Fibroblast of peridontal ligament (primary cell): ENCODE data around the gene ZNF862.

Experiments used
- DNase-seq: peaks from one replicate; pipeline ENCODE4 v3.0.0-alpha.2; 2010; ENCODE audit errors: extremely low read depth

The ZNF862 gene

DNA sequence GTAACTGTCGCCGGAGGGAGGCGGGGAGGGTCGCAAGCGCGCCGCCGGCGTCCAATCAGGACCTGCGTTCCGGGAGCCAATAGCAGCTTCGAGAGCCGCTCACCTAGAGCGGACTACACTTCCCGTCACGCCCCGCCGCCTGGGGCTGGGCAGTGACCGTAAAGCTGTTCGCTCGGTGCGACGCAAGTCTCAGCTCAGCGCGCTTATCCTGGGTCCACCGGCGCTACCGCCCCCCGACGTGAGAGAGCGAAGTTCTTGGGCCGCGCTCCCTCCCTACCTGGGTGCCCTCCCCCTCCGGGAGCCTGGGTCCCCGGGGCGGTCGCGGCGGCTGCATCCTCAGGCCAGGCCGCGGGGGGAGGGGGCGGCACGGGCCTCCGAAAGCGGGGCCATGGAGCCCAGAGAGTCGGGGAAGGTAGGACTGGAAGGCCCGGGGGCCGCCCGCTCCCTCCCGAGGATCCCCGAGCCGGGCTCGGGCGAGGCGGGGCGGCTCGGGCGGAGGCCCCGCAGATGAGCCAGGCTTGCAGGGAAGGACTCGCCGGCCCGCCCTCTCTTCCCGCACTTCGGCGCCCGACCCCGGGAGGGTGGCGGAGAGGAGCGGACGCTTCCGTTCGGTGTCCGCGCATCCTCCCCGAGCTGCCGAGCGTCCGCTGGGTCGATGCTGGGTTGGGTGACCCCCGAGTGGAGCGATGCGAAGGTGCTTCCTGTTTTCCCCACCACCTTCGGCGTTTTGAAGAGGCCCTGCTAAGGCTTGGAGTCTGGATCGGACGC is at the start of gene ZNF862:
Gene ZNF862, plus strand, starts transcription at position 152 of the 768 bp plus-strand sequence. Its CDS starts 237 bp downstream, at position 389.
- DNase-seq: peak; percentile 93

DNA sequence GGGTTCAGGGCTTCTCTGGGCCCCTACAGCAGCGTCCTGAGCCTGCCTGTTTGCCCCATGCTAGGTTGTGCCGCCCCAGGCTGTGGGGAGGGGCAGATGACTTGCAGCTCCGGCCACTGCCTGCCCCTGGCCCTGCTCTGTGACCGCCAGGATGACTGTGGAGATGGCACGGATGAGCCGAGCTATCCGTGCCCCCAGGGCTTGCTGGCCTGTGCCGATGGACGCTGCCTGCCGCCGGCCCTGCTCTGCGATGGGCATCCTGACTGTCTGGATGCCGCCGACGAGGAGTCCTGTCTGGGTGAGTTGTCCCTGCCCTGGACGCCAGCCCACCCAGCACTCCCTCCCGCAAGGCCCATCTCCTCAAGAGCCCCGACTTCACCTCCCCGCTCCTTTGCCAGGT is 49.1 kb upstream of the ZNF862 start:
- DNase-seq: no peak

DNA sequence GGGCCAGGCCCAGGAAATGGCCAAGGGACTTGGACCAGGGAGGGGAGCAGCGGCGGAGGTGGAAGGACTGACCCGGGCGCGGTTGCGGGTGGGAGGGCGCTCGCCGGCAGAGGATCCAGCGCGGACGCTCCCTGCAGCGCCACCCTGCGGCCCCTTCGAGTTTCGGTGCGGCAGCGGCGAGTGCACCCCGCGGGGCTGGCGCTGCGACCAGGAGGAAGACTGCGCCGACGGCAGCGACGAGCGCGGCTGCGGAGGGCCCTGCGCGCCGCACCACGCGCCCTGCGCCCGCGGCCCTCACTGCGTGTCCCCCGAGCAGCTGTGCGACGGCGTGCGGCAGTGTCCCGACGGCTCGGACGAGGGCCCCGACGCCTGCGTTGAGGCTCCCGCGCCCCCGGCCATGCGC is 48.0 kb upstream of the ZNF862 start:
- DNase-seq: no peak

DNA sequence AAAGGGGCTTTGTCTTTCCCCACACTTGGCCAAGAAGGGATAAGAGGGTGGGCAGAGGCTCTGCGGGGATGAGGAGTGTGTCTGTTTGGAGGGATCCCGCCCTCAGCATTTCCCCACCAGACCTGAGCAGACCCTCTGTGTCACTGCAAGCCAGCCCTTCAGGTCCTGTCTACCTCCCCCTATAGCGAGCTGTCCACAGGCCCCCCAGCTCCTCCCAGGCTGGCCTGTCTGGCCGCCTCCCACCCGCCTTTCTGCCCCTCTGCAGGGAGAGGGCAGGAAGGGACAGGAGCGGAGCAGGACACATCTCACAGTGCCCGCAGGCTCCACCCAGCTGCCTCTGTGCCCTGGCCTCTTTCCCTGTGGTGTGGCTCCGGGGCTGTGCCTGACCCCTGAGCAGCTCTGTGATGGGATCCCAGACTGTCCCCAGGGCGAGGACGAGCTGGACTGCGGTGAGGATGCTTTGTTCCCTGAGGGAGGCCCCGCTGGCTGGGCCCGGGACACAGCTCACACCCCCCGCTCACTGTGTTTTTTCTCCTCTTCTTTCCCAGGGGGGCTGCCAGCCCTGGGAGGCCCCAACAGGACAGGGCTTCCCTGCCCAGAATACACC is 47.3 kb upstream of the ZNF862 start:
- DNase-seq: no peak

DNA sequence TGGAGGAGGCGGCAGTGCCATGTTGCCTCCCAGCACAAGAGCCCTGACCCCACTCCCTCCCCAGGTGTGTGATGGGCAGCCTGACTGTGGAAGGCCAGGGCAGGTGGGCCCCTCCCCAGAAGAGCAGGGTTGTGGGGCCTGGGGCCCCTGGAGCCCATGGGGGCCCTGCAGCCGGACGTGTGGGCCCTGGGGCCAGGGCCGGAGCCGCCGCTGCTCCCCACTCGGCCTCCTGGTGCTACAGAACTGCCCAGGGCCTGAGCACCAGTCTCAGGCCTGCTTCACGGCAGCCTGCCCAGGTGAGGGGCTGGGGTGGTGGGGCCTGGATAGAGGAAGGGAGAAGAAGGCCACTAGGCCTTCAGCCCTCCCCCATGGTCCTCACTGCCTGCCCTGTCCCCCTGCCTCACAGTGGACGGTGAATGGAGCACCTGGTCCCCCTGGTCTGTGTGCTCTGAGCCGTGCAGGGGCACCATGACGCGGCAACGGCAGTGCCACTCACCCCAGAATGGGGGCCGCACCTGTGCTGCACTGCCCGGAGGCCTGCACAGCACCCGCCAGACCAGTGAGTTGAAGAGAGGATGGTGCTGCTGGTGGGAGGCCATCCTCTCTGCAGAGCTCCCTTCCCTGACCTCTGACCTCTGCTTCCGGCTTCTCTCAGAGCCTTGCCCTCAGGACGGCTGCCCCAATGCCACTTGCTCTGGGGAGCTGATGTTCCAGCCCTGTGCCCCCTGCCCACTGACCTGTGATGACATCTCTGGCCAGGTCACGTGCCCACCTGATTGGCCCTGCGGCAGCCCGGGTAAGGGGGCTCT is 46.6 kb upstream of the ZNF862 start:
- DNase-seq: no peak

DNA sequence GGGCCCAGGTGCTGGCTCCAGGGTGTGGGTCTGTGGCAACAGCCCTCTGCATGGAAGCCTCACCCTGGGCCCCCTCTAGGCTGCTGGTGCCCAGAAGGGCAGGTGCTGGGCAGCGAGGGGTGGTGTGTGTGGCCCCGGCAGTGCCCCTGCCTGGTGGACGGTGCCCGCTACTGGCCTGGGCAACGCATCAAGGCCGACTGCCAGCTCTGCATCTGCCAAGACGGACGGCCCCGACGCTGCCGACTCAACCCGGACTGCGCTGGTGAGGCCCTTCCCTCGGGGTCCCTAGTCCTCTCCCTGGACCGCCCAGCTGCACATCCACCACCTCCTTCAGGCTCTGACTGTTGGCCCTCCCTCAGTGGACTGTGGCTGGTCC is 46.0 kb upstream of the ZNF862 start:
- DNase-seq: no peak

DNA sequence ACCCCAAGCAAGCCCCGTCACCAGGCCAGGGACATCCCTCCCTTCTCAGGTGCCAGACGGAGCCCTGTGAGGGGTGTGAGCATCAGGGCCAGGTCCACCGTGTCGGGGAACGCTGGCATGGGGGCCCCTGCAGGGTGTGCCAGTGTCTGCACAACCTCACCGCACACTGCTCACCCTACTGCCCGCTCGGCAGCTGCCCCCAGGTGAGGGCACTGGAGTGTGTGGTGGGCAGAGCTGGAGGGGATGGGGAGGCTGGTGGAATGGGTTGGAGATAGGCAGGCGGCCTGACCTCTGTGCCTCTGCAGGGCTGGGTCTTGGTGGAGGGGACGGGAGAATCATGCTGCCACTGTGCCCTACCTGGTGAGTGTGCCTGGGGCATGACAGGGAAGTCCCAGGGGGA is 44.9 kb upstream of the ZNF862 start:
- DNase-seq: no peak

DNA sequence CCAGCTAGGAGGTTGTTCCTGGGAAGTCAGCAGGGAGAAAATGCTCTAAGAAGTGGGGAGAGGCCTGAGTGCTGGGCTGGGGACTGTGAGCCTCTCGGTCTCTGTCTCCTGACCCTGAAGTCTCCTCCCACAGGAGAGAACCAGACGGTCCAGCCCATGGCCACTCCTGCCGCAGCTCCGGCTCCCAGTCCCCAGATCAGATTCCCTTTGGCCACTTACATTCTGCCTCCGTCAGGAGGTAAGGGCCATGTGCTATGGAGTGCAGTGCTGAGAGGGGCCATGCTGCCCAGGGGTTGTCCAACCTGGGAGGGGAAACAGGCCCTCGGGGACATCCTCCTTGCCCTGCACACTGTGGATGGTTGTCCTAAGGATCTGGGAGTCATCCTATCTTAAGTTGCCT is 43.5 kb upstream of the ZNF862 start:
- DNase-seq: no peak

DNA sequence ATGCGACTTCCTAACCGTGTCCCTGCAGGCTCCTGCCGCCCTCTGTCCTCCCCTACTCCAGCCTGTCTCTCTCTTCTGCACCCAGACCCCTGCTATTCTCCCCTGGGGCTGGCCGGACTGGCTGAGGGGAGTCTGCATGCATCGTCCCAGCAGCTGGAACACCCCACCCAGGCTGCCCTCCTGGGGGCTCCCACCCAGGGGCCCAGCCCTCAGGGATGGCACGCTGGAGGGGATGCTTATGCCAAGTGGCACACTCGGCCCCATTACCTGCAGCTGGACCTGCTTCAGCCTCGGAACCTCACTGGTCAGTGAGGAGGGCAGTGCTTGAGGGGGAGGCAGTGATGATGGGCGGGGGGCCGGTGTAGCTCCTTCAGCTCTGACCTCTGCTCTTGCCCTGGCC is 43.0 kb upstream of the ZNF862 start:
- DNase-seq: no peak

DNA sequence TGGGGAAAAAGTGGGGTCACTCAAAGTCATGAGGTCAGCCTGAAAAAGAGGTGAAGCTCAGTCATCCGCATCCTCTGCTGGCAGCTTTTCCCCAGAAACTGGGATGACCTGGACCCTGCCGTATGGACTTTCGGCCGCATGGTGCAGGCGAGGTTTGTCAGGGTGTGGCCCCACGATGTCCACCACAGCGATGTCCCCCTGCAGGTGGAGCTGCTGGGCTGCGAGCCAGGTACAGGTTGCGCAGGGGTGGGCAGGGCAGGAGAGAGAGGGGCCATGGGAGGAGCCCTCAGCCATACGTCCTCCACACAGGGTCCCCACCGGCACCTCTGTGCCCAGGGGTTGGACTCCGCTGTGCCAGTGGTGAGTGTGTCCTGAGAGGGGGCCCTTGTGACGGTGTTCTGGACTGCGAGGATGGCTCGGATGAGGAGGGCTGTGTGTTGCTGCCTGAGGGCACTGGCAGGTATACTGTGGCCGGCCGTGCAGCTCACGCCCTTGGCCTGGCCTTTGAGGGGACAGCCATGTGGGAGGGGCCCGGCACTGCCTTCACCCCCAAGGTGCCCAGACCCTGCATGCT is 41.8 kb upstream of the ZNF862 start:
- DNase-seq: no peak

DNA sequence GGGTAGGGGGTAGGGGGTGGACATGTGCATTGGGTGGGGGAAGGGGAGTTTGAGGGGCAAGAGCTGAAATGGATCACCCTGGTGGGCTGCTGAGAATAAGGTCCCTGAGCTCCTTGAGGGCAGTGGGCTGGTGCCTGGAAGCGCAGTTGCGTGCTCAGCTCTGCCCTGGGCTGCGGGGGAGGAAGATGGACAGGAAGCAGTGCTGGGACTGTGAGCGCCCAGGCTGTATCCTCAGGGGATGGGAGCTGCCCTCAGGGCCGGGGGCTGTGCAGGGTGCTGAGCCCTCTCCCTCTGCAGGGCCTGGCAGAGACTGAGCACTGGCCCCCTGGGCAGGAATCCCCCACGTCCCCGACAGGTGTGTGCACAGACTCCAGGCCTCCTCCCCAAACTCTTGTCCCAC is 40.4 kb upstream of the ZNF862 start:
- no peak for DNase-seq

DNA sequence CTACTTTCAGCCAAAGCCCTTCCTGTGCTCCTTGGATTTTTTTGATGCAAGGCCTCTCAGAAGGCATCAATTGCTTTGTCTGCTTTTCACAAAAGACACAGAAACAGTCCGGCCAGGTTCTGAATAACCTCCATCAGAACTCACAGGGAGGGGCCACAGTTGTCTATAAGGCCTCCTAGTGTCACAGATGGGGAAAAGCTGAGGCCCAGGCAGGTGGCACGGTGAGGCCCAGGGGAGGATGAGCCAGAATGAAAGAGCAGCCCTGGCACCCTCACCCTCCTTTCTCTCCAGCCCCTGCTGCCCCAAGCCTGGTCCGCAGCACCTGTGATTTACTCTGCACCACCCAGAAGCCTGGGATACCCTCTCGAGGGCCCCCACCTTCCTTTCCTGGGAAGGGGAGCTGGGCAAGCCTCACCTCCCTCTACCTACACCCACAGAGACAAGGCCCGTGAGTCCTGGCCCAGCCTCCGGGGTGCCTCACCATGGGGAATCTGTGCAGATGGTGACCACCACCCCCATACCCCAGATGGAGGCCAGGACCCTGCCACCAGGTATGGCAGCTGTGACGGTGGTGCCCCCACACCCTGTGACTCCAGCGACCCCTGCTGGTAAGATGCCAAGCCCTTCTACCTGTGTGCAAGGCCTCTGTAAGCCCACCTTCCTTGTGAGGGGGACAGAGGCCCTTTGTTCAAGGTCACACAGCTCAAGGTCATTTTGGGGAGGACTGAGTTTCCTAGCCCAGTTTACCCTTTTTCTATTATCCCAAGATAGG is 38.6 kb upstream of the ZNF862 start:
- DNase-seq: no peak

DNA sequence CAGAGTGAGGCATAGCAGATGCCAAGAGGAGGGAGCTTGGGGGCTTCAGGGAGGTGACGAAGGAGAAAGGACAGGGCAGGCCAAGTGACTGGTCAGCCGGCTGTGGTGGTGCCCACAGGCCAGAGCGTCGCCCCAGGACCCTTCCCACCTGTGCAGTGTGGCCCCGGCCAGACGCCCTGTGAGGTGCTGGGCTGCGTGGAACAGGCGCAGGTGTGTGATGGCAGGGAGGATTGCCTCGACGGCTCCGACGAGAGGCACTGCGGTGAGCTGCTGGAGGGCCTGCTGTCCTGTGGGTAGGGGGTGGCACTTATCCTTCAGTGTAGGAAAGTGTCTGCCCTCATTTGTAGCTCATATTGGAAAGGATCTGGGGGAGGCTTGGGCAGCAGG is 38.0 kb upstream of the ZNF862 start:
- no peak for DNase-seq

DNA sequence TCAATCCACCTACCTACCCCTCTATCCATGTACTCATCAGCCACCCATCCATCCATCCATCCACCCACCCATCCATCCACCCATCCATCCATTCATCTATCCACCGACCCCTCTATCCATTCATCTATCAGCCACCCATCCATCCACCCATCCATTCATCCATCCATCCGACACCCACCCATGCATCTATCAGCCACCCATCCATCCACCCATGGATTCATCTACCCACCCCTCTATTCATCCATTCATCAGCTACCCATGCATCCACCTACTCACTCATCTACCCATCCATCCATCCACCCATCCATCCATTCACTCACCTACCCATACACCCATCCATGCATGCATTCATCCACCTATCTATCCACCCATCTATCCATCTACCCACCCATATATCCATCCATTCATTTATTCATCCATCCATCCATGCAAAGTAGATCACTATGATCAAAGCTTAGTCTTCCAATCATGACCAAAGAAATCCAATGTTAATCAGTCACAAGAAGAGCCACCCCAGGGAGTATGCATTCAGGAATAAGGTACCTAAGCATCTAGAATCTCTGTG is 37.1 kb upstream of the ZNF862 start:
- no peak for DNase-seq

DNA sequence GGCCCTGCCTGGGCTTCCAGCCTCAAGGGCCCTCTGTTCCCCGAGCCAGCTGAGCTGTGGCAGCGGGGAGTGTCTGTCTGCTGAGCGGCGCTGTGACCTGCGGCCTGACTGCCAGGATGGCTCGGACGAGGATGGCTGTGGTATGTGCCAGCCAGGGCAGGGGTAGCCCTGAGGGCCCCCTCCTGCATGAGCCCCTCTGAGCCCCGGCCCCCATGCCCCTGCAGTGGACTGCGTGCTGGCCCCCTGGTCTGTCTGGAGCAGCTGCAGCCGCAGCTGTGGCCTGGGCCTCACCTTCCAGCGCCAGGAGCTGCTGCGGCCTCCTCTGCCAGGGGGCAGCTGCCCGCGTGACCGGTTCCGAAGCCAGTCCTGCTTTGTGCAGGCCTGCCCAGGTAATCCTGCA is 36.4 kb upstream of the ZNF862 start:
- no peak for DNase-seq

DNA sequence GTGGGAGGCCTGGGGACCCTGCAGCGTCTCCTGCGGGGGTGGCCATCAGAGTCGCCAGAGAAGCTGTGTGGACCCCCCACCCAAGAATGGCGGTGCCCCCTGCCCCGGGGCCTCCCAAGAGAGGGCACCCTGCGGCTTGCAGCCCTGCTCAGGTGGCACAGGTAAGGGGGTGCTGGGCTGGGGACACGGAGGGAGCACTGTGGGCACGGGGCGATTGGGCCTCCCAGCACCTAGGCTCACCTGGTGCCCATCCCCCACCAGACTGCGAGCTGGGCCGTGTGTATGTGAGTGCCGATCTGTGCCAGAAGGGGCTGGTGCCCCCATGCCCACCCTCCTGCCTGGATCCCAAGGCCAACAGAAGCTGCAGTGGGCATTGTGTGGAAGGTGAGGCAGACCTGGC is 35.2 kb upstream of the ZNF862 start:
- DNase-seq: no peak

DNA sequence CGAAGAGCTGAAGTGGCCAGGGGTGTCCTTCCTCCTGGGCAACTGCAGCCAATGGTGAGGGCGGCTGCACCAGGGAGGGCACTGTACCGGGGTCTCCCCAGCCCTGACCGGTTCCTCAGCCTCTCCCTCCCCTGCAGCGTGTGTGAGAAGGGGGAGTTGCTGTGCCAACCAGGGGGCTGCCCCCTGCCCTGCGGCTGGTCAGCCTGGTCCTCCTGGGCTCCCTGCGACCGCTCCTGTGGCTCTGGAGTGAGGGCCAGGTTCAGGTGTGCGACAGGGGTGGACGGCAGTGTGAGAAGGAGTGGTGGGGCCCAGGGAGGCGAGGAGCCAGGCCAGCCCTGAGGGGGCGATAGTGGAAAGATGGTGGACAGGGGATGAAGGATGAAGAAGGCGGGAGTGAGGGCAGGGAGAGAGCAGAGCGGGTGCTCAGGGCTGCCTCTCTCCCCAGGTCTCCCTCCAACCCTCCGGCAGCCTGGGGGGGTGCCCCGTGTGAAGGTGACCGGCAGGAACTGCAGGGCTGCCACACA is 34.6 kb upstream of the ZNF862 start:
- no peak for DNase-seq

DNA sequence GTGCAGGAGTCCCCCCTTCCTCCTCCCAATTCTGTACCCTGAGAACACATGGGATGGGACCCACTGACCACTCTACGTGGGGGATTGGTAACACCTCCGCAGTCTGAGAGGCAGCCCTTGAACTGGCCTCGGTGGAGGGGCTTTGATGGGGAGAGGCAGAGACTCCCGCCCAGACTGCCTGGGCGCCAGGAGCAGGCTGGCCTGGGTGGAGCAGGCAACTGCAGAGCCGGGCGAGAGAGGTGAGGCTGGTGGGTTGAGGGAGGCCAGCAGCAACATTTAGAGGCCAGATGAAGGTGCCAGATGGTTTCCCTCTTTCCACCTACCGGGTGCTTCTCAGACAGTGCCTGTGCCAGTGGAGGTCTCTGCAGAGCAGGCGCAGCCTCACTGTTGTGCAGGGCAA is 34.1 kb upstream of the ZNF862 start:
- no peak for DNase-seq

DNA sequence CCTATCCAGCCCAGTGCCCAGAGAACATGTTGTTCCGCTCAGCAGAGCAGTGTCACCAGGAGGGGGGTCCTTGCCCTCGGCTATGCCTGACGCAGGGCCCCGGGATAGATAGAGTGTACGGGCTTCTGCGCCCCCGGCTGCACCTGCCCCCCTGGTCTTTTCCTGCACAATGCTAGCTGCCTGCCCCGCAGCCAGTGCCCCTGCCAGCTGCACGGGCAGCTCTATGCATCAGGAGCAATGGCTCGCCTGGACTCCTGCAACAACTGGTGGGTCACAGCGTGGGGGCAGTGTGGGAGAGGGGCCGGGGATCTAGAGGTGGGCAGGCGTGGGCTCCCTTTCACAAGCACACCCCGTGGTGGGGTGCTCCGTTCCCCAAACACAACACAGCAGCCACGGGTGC is 31.4 kb upstream of the ZNF862 start:
- no peak for DNase-seq

DNA sequence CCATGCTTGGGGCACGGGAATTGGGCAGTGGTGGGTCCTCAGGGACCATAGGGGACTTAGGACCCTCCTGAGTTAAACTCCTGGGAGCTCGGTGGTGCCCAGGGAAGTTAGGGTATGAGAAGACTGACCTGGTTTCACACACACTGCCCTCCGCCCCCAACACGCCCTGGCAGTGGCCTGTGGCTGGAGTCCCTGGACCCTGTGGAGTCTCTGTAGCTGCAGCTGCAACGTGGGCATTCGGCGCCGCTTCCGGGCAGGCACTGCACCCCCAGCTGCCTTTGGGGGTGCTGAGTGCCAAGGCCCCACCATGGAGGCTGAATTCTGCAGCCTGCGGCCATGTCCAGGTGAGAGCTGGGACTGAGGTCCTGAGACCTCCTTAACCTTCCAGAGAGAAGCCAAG is 29.9 kb upstream of the ZNF862 start:
- no peak for DNase-seq

DNA sequence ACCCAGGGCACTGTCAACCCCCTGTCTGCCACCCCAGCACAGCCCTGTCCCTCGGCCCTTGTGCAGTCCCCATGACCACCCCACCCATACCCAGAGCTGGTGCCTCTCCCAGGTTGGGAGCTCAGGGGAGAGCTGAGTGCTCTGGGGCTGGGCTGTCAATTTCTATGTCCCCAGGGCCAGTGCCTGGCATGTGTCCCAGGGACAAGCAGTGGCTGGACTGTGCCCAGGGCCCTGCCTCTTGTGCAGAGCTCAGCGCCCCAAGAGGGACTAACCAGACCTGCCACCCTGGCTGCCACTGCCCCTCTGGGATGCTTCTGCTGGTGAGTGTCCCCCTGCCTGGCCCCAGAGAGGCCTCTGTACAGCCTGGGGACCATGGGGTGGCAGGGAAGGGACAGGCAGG is 29.0 kb upstream of the ZNF862 start:
- DNase-seq: no peak
